Measurements from ENCODE around the gene TRIM66.

DNA sequence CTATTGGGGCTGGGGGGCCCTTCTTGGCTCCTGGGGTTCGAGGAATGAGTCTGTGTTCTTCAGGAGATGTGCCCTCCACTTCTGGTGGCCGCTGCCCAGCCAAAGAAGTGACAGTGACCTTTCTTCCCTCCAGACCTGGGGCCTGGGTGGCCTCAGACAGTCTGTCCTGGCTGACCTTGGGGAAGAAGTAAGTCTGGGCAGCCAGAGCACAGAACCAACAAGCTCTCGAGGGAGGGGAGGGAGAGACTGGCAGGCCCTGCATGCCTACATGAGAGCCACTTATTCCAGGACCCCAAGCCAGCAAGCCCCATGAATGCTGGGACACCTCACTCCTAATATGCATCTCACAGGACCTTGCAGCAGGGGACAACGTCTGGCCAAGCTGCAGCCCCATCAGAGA lies 61.3 kb downstream of the TRIM66 start:
- TF ChIP-seq, protein P1, sequence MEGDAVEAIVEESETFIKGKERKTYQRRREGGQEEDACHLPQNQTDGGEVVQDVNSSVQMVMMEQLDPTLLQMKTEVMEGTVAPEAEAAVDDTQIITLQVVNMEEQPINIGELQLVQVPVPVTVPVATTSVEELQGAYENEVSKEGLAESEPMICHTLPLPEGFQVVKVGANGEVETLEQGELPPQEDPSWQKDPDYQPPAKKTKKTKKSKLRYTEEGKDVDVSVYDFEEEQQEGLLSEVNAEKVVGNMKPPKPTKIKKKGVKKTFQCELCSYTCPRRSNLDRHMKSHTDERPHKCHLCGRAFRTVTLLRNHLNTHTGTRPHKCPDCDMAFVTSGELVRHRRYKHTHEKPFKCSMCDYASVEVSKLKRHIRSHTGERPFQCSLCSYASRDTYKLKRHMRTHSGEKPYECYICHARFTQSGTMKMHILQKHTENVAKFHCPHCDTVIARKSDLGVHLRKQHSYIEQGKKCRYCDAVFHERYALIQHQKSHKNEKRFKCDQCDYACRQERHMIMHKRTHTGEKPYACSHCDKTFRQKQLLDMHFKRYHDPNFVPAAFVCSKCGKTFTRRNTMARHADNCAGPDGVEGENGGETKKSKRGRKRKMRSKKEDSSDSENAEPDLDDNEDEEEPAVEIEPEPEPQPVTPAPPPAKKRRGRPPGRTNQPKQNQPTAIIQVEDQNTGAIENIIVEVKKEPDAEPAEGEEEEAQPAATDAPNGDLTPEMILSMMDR (conservative IDR thresholded peaks at IDR 0.05 in 1 of 2, IDR thresholded peaks at IDR 0.05 in 1 of 2; ENCODE audit: low read depth in 1 of 2, low read length in 2 of 2), result no peak
- no peak for TF ChIP-seq EZH2 (IDR thresholded peaks at IDR 0.05; ENCODE audit: low read length, missing control alignments)

Data from fibroblast of lung (primary cell).